ENCODE results near the gene GRIN2A.

Gene GRIN2A

GRCh38 chr16:9805109-9805508 is 377.1 kb downstream of the GRIN2A start:
- DNase-seq: no peak

GRCh38 chr16:9802160-9802559 is 380.1 kb downstream of the GRIN2A start:
- DNase-seq: no peak

GRCh38 chr16:9801651-9802050 is 380.6 kb downstream of the GRIN2A start:
- no peak for DNase-seq

- no peak for DNase-seq
These were observed 382.0 kb downstream of the GRIN2A start for GRCh38 chr16:9800186-9800738.

GRCh38 chr16:9798952-9799580 is 383.2 kb downstream of the GRIN2A start:
- no peak for DNase-seq

- no peak for DNase-seq
These were observed 383.8 kb downstream of the GRIN2A start for GRCh38 chr16:9798474-9798873.

- no peak for DNase-seq
These were observed 384.9 kb downstream of the GRIN2A start for GRCh38 chr16:9797306-9797705.

GRCh38 chr16:9793623-9794022 is 388.6 kb downstream of the GRIN2A start:
- no peak for DNase-seq

GRCh38 chr16:9791556-9791955 is 390.7 kb downstream of the GRIN2A start:
- no peak for DNase-seq

GRCh38 chr16:9790199-9790598 is 392.0 kb downstream of the GRIN2A start:
- DNase-seq: no peak

- DNase-seq: no peak
These were observed 394.5 kb downstream of the GRIN2A start for GRCh38 chr16:9787717-9788116.

GRCh38 chr16:9780831-9781230 is 401.4 kb downstream of the GRIN2A start:
- no peak for DNase-seq

- DNase-seq: no peak
These were observed 403.4 kb downstream of the GRIN2A start for GRCh38 chr16:9778849-9779248.

- no peak for DNase-seq
These were observed 406.2 kb downstream of the GRIN2A start for GRCh38 chr16:9775998-9776397.

GRCh38 chr16:9773289-9773688 is 408.9 kb downstream of the GRIN2A start:
- no peak for DNase-seq

GRCh38 chr16:9772526-9773225 is 409.6 kb downstream of the GRIN2A start:
- no peak for DNase-seq

GRCh38 chr16:9766891-9767290 is 415.3 kb downstream of the GRIN2A start:
- no peak for DNase-seq

- no peak for DNase-seq
These were observed 418.7 kb downstream of the GRIN2A start for GRCh38 chr16:9763505-9763904.

- DNase-seq: no peak
These were observed 420.4 kb downstream of the GRIN2A start for GRCh38 chr16:9761870-9762269.

GRCh38 chr16:9757687-9758086 is 424.5 kb downstream of the GRIN2A start:
- no peak for DNase-seq

- no peak for DNase-seq
These were observed 425.8 kb downstream of the GRIN2A start for GRCh38 chr16:9756434-9756833.

GRCh38 chr16:9755081-9755480 is 427.1 kb downstream of the GRIN2A start:
- no peak for DNase-seq

GRCh38 chr16:9741776-9742175 is 440.5 kb downstream of the GRIN2A start:
- no peak for DNase-seq

- DNase-seq: no peak
These were observed 442.9 kb downstream of the GRIN2A start for GRCh38 chr16:9739301-9739700.

- no peak for DNase-seq
These were observed 443.5 kb downstream of the GRIN2A start for GRCh38 chr16:9738690-9739089.
